Measurements from ENCODE around the gene KASH5.
A peak's percentile ranks its signal among the peaks of the same experiment; 100 is the strongest.

The KASH5 gene

DNA sequence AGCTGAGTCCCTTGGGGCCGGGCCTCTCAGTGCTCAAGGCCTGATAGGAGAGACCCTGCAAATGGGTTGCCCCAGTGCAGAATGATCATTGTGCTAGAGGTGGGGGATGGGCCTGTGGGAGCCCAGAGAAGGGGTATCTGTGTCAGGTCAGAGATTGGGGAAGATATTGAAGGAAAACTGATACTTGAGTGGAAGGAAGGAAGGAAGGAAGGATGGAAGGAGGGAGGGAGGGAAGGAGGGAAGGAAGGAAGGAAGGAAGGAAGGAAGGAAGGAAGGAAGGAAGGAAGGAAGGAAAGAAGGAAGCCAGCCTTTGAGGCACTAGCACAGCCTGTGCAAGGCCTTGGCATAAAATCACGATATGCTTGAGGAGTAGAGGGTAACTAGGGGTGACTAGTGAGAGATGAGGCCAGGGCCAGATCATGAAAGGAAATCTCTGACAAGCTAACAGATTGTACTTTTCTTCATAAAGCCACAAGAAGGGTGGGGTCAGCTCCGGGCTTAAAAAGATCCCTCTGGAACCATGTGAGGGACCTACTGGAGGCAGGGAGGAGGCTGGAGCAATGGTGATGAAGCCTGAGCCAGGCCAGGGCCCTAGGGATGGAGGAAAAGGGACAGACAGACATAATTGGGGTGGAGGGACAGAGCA, 23.8 kb downstream of the KASH5 start:
- POLR2A ChIA-PET = interaction anchor here (0.6 kb wide), 2 partner anchors 13 to 457 kb away, joined by 3 read pairs; no protein-coding TSS in a partner anchor
- TF ChIP-seq, protein P1, sequence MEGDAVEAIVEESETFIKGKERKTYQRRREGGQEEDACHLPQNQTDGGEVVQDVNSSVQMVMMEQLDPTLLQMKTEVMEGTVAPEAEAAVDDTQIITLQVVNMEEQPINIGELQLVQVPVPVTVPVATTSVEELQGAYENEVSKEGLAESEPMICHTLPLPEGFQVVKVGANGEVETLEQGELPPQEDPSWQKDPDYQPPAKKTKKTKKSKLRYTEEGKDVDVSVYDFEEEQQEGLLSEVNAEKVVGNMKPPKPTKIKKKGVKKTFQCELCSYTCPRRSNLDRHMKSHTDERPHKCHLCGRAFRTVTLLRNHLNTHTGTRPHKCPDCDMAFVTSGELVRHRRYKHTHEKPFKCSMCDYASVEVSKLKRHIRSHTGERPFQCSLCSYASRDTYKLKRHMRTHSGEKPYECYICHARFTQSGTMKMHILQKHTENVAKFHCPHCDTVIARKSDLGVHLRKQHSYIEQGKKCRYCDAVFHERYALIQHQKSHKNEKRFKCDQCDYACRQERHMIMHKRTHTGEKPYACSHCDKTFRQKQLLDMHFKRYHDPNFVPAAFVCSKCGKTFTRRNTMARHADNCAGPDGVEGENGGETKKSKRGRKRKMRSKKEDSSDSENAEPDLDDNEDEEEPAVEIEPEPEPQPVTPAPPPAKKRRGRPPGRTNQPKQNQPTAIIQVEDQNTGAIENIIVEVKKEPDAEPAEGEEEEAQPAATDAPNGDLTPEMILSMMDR (IDR thresholded peaks at IDR 0.05; ENCODE audit: control extremely low read depth, extremely low read depth, low read depth, missing control alignments) = no peak
- DNase-seq (ENCODE audit: extremely low spot score) = no peak
- CTCF ChIA-PET = interaction anchor here (1.0 to 2.5 kb wide), 3 partner anchors 21 to 111 kb away, joined by 3 to 13 read pairs (median 3); no protein-coding TSS in a partner anchor

DNA sequence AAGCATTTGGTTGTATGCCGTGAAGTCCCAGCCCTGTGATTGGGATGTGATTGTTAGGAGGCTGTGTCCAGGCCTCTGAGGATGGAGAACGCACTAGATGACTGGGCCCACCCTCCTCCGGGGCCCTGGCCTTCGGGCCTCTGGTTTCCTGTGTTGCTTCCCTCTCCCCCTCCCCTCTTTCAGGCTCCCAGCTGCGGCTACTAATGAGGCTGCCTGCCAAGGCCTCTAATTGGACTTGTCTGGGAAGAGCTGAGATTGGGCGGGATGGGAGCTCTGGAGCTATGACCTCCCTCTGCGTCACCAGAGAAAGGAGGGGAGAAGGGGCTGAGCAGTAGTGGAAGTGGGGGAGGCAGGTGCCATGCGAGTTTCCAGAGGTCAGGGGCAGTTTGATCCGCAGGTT, 25.3 kb downstream of the KASH5 start:
- POLR2A ChIA-PET = no interaction called here
- CTCF ChIA-PET = interaction anchor here (1.0 to 2.0 kb wide), 3 partner anchors 17 to 112 kb away, joined by 3 to 14 read pairs (median 3); no protein-coding TSS in a partner anchor
- no peak for DNase-seq (ENCODE audit: extremely low spot score)
- TF ChIP-seq, protein P1 (IDR thresholded peaks at IDR 0.05; ENCODE audit: control extremely low read depth, extremely low read depth, low read depth, missing control alignments) = no peak

DNA sequence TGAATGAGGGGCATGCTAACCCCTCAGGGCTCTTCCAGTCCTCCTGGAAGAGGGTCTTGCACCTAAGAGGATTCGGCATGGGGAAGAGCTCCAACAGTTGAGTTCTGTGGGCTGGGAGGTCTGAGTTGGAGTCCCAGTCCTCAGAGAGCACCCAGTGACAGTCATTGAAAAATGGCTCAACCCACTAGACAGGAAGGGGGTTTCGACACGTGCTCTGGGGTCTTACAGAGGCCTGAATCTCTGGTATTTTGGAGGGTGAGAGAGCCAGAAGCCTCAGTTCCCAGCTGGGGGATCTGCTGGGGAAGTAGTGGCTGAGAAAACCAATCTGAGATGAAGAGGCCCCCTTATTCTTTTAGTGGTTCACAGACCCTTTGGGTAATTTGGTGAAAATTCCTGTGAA, 26.2 kb downstream of the KASH5 start:
- ChIA-PET POLR2A (no interaction called here), CTCF (interaction anchor here (1.2 to 2.0 kb wide), 2 partner anchors 23 to 28 kb away, joined by 3 to 14 read pairs; no protein-coding TSS in a partner anchor)
- TF ChIP-seq, protein P1 (IDR thresholded peaks at IDR 0.05; ENCODE audit: control extremely low read depth, extremely low read depth, low read depth, missing control alignments) = no peak
- no peak for DNase-seq (ENCODE audit: extremely low spot score)

DNA sequence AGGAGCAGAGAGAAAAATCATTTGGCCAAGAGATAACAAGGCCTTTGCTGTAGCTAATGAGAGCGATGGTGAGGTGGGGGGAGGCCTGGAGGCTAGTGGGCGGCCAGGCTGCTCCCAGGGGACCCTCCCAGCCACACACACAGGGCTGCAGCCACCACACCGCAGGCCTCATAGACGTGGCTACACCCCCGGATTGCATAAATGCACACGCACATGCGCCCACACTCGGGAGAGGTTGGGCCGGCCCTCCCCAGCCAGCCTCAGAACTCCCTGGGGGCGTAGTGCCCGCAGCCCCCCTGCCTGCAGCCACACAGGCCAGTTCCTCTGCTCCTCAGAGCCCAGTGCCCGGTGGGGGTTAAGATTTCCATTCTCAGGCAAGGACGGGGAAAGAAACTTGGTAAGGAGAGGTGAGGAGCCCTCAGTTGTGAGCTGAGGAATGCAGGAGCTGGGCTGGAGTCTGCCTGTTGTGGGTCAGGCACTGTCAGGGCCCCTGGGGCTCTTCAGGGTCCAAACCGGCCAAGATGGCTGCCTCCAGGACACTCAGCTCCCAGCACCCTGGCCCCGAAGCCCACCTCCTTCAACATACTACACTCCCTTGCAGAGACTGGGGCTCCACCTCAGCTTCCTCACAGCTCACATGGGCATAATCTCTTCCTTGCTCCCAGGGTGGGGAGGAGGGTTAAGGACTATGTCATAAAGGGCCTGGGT, 27.2 kb downstream of the KASH5 start:
- CTCF ChIA-PET = interaction anchor here (0.9 to 2.0 kb wide), 5 partner anchors 22 to 114 kb away, joined by 3 to 14 read pairs (median 3); no protein-coding TSS in a partner anchor
- DNase-seq (ENCODE audit: extremely low spot score) = peak; percentile 79
- TF ChIP-seq, protein P1 (IDR thresholded peaks at IDR 0.05; ENCODE audit: control extremely low read depth, extremely low read depth, low read depth, missing control alignments) = no peak
- POLR2A ChIA-PET = no interaction called here

DNA sequence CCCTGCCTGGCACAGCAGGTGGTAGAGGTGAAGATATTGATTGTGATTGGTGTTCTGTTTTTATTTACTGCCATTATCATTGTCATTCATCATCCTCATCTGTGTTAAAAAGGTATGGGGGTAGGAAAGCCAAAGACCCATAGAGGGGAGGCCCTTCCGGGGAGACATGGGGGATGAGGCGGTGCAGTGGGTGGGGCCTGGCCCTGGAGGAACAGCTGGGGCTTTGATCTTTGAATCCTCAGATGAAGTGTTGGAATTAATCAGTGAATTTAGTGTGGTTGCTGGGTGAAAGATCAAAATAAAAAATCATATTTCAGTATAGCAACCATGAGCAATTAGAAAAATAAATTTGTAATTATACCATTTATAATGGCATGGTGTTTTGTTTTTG, 27.8 kb downstream of the KASH5 start:
- POLR2A ChIA-PET = no interaction called here
- CTCF ChIA-PET = interaction anchor here (0.9 to 1.2 kb wide), 5 partner anchors 12 to 115 kb away, joined by 3 to 4 read pairs (median 3); no protein-coding TSS in a partner anchor
- DNase-seq (ENCODE audit: extremely low spot score) = no peak
- TF ChIP-seq, protein P1 (IDR thresholded peaks at IDR 0.05; ENCODE audit: control extremely low read depth, extremely low read depth, low read depth, missing control alignments) = no peak

DNA sequence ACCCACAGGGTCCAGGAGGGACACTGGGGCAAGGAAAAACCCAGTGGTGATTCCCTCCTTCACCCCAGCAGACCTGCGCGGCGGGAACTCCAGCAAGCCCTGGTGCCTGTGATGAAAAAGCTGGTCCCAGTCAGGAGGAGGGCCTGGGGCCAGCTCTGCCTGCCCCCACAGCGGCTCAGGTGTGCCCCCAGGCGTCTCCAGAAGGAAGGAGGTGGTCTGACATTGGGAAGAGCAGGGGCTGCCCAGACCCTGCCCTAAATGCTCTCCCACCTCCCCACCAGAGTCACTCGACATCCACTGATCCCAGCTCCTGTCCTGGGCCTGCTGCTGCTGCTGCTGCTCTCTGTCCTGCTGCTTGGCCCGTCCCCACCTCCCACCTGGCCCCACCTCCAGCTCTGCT, 29.0 kb downstream of the KASH5 start:
- POLR2A ChIA-PET = no interaction called here
- TF ChIP-seq, protein P1 (IDR thresholded peaks at IDR 0.05; ENCODE audit: control extremely low read depth, extremely low read depth, low read depth, missing control alignments) = no peak
- CTCF ChIA-PET = interaction anchor here (1.1 to 2.6 kb wide), 6 partner anchors 10 to 59 kb away, joined by 3 to 11 read pairs (median 4); no protein-coding TSS in a partner anchor
- no peak for DNase-seq (ENCODE audit: extremely low spot score)

Data from GM10248 (cell line).